ENCODE measurements around the gene SPP1.
"Not testable (repeated sequence)": the region's sequence is repeated elsewhere in the genome, so short reads cannot be mapped to it uniquely, and the experiment has no call there.

GRCh38 chr4:87935954-87936353 is 39.6 kb upstream of the SPP1 start:
- TF ChIP-seq CTCF (conservative IDR thresholded peaks at IDR 0.05; ENCODE audit: low read depth, low read length); EZH2 (IDR thresholded peaks at IDR 0.05; ENCODE audit: low read length, unreplicated experiment): not testable (repeated sequence)
